HG02870 (cell line): ENCODE results near the gene PSG2.
"Not testable (repeated sequence)": the region's sequence is repeated elsewhere in the genome, so short reads cannot be mapped to it uniquely, and the experiment has no call there.

Experiments used
- ATAC-seq: cut with Tn5 transposase; IDR thresholded peaks from one replicate; pipeline ENCODE4 v1.9.1; 2021; ENCODE audit warnings: mild to moderate bottlenecking, moderate library complexity; ENCODE audit not compliant: unreplicated experiment

Gene PSG2

GRCh38 chr19:43078311-43078710, 4.2 kb downstream of the PSG2 start:
- no peak for ATAC-seq

- ATAC-seq: not testable (repeated sequence)
Measured at GRCh38 chr19:43077881-43078280, 4.6 kb downstream of the PSG2 start.

DNA sequence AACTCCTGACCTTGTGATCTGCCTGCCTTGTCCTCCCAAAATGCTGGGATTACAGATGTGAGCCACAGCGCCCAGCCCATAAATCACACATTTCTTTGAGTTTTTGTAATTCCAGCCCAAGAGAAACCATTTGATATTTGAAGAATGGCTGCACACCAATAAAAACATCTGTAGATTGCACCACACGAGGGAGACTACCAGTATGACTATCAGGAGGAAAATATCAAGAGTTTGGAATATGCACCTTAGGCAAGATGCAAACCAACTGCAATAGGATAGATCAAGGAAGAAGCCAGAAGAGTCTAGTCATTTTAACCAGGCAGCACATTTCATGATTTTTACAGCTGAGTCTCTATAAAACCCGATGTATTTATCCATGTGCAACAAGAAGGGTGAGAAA, 20.1 kb downstream of the PSG2 start:
- ATAC-seq: not testable (repeated sequence)

GRCh38 chr19:43061326-43061725, 21.2 kb downstream of the PSG2 start:
- not testable (repeated sequence) for ATAC-seq

- ATAC-seq: not testable (repeated sequence)
Measured at GRCh38 chr19:43060254-43060653, 22.2 kb downstream of the PSG2 start.

GRCh38 chr19:43059482-43059881, 23.0 kb downstream of the PSG2 start:
- ATAC-seq: not testable (repeated sequence)

DNA sequence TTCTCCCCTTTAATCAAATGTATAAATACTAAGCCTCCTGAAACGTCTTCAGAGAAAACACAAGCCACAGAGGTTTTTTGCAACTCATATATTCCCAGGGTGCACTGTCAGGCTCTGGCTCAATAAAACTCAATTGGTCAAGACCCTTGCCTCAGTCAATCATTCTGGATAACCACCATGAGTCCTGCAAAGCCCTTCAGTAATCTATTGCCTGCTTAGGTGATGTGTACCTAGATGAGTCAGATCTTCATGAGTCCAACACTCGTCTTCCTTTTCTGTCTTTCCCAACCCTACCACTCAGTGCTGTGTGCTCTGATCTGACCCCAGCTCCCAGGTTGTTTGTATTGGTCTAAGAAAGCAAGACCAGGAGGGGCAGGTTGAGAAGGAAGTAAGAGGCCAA, 24.1 kb downstream of the PSG2 start:
- not testable (repeated sequence) for ATAC-seq

GRCh38 chr19:43047966-43048365, 34.5 kb downstream of the PSG2 start:
- not testable (repeated sequence) for ATAC-seq

DNA sequence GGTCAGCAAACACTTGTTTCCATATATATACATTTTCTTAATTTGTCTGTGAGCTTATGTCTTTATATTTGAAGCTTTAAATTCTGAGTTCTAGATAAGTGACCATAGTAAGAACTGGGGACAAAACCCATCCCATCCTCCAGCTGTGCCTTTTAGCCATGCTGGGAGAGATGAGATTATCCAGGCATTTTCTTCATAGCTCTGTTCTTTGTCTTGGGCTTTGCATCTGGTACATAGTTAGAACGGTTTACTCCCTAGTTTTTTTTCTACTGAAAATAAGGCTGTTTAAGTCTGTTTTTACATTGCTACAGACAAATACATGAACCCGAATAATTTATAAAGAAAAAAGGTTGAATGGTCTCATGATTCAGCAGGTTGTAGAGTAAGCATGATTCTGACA, 35.9 kb downstream of the PSG2 start:
- not testable (repeated sequence) for ATAC-seq

DNA sequence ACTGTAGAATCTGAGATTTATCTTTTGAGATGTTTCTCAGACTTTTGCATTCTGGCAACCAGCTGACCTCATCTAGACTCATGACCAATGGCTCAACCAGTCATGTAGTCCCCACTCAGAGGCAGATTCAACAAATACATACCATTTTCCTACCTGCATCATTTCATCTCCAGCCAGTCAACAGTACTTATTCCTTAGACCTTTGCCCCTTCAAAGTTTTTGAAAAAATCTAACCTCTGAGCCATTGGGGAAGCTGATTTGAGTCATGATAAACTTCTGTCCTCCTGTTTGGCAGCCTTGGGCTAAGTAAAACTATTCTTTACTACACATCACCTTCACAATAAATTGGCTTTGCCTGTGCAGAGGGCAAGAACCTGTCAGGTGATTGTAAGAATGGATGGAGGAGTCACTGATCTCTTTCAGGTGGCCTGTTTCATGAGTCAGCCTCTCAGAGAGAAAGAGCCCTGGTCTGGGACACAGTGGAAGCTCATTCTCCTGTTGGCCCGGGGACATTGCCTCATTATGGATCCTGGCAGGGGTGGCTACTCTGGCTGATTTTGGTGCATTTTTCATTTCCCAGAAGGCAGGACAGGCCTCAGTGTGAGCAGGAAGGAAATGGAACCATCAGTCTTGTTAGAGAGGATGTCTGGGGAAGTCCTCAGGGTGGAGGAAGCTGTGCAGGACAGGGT, 38.9 kb downstream of the PSG2 start:
- ATAC-seq: not testable (repeated sequence)

DNA sequence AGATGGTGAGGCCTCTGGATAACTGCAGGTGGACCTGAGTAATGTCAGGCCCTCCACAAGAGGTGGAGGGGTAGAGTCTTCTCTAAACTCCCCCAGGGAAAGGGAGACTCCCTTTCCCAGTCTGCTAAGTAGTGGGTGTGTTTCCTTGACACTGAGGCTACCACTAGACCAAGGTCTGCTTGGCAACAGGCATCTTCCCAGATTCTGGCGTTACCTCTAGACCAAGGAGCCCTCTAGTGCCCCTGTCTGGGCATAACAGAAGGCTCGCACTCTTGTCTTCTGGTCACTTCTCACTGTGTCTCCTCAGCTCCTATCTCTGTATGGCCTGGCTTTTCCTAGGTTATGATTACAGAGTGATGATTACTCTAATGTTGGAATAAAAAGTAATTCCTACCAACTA, 50.9 kb downstream of the PSG2 start:
- ATAC-seq: not testable (repeated sequence)

DNA sequence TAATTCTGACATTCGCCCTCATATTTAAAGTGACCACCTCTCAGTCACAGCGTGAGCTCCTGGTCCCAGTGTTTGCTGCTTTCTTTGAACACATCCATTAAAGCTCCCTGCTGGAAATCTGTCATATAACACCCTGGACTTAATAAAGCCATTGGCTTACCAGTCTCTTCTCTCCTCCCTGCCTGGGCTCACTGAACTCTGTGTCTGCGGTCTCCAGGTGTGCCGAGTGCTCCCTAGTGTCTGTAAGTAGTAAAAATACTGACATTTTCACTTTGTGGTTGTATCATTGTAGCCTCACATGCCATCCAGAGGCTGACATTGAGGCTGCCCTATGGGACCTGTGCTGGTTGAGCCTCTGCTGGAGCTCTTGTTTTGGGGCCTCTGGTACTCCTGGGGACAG, 53.6 kb downstream of the PSG2 start:
- no peak for ATAC-seq

DNA sequence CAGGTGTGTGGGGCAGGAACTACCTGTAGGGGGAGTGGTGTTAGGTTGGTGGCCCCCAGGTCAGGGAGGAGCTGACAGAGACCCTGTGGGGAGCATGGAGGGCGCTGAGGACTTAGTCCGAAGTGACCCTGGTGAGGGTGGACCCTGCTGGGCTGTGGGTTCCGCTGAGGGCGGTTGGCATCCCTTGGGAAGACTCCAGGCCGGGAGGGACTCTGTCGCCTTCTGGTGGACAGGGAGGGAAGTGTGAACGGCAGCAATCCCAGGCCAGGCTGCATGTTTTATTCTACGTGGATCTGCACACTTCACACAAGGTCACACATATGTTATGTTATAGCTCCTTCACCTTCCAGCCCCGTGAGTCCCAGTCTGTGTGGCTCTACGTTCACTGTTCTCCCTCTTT, 54.5 kb downstream of the PSG2 start:
- ATAC-seq: not testable (repeated sequence)

- not testable (repeated sequence) for ATAC-seq
Measured at GRCh38 chr19:43027061-43027460, 55.4 kb downstream of the PSG2 start.

DNA sequence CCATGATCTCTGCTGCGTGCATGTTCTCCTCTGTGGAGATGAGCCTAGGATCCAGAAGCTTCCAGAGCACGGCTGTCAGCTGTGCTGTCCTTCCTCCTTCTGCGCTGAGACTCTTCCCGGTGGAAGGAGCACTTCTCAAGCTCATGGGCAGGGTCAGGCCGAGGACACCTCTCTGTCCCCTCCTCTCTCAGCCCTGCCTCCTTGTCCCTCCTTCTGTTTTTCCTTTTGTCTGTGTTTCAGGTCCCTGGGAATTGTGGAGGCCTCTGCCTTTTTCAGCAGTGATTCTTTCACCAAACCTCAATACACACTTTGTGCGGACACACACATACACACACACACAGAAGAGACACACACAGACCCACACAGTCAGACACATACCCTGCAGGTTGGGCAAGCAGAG, 56.1 kb downstream of the PSG2 start, which contains the start of gene PSG11:
Gene PSG11, minus strand, starts transcription at position 101 of the 400 bp plus-strand sequence. Its CDS starts 97 bp downstream, at position 4.
- ATAC-seq: not testable (repeated sequence)

DNA sequence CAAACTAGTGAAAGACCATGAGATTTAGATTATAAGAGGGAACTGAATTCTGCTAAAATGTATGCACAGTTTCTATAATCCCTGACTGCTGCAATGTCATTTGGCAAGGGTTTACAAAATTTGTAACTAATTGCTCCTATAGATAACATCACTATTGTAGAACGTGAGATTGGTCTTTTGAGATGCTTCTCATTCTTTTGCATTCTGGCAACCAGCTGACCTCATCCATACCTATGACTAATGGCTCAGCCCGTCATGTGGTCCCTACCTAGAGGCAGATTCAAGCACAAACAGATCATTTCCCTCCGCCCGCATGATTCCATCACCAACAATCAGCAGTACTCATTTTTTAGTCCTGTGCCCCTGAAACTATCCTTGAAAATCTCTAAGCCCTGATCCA, 60.4 kb downstream of the PSG2 start:
- not testable (repeated sequence) for ATAC-seq

- ATAC-seq: not testable (repeated sequence)
Measured at GRCh38 chr19:43021629-43022028, 60.9 kb downstream of the PSG2 start.

DNA sequence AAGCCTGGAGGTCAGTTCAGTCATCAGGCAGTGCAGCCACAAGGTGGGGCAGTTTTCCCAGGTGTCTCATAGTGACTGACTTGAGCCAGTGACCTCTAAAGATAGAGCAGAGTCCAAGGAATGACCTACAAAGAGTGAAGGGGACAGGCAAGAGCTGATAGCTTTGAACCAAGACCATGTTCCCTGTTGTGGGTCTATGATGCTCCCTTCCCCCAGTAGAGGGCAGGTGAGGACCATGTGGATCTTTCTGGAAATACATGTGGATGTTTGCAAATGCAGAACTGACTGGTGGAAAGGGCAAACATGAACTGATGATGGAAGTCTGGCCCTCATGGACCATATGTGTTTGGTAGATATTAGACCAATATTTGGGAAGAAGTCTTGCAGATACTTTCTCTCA, 62.9 kb downstream of the PSG2 start:
- ATAC-seq: not testable (repeated sequence)
